Jurkat, Clone E6-1 (cell line): ENCODE measurements around the gene CFAP157.

Experiments used
- DNase-seq: peaks from one replicate; pipeline ENCODE4 v3.0.0-alpha.2; 2011; ENCODE audit warnings: low read depth, low spot score
- H3K4me3 ChIP-seq: 2 replicates; pipeline ENCODE4 v1.5.1; 2011; ENCODE audit warnings: mild to moderate bottlenecking, low read length, control low read depth, moderate library complexity

The CFAP157 gene

GRCh38 chr9:127689329-127690000, 17.3 kb upstream of the CFAP157 start:
- H3K4me3 ChIP-seq: no peak overlapping the region
- no peak for DNase-seq

- no peak overlapping the region for H3K4me3 ChIP-seq
- no peak for DNase-seq
Measured at GRCh38 chr9:127690735-127691134, 16.1 kb upstream of the CFAP157 start.

- no peak for DNase-seq
- H3K4me3 ChIP-seq: no peak overlapping the region
Measured at GRCh38 chr9:127692071-127692470, 14.7 kb upstream of the CFAP157 start.

GRCh38 chr9:127693143-127693542, 13.6 kb upstream of the CFAP157 start:
- no peak overlapping the region for H3K4me3 ChIP-seq
- no peak for DNase-seq

- H3K4me3 ChIP-seq: no peak overlapping the region
- DNase-seq: no peak
Measured at GRCh38 chr9:127693697-127694096, 13.1 kb upstream of the CFAP157 start.

GRCh38 chr9:127694890-127695720, 11.7 kb upstream of the CFAP157 start:
- DNase-seq: no peak
- H3K4me3 ChIP-seq: no peak overlapping the region

GRCh38 chr9:127697575-127697974, 9.2 kb upstream of the CFAP157 start:
- DNase-seq: no peak
- H3K4me3 ChIP-seq: no peak overlapping the region

- no peak overlapping the region for H3K4me3 ChIP-seq
- DNase-seq: no peak
Measured at GRCh38 chr9:127698386-127698785, 8.4 kb upstream of the CFAP157 start.

GRCh38 chr9:127698985-127699670, 7.7 kb upstream of the CFAP157 start:
- DNase-seq: no peak
- no peak overlapping the region for H3K4me3 ChIP-seq

- H3K4me3 ChIP-seq: no peak overlapping the region
- DNase-seq: no peak
Measured at GRCh38 chr9:127700140-127700539, 6.6 kb upstream of the CFAP157 start.

- DNase-seq: no peak
- no peak overlapping the region for H3K4me3 ChIP-seq
Measured at GRCh38 chr9:127700594-127701255, 6.1 kb upstream of the CFAP157 start.

- H3K4me3 ChIP-seq: no peak overlapping the region
- no peak for DNase-seq
Measured at GRCh38 chr9:127703289-127703946, 3.4 kb upstream of the CFAP157 start.

- no peak overlapping the region for H3K4me3 ChIP-seq
- DNase-seq: no peak
Measured at GRCh38 chr9:127705577-127706379, 1.0 kb upstream of the CFAP157 start.

- H3K4me3 ChIP-seq: no peak overlapping the region
- DNase-seq: peak; percentile 55
Measured at GRCh38 chr9:127707766-127708165, 978 bp downstream of the CFAP157 start.

- no peak overlapping the region for H3K4me3 ChIP-seq
- no peak for DNase-seq
Measured at GRCh38 chr9:127708952-127709587, 2.3 kb downstream of the CFAP157 start.

- DNase-seq: no peak
- no peak overlapping the region for H3K4me3 ChIP-seq
Measured at GRCh38 chr9:127710204-127710783, 3.5 kb downstream of the CFAP157 start.

- no peak overlapping the region for H3K4me3 ChIP-seq
- DNase-seq: peak; percentile 75
Measured at GRCh38 chr9:127711226-127711701, 4.5 kb downstream of the CFAP157 start.
